ENCODE measurements around the gene MAN2B1.
"Not testable (repeated sequence)": the region's sequence is repeated elsewhere in the genome, so short reads cannot be mapped to it uniquely, and the experiment has no call there.

Gene MAN2B1

DNA sequence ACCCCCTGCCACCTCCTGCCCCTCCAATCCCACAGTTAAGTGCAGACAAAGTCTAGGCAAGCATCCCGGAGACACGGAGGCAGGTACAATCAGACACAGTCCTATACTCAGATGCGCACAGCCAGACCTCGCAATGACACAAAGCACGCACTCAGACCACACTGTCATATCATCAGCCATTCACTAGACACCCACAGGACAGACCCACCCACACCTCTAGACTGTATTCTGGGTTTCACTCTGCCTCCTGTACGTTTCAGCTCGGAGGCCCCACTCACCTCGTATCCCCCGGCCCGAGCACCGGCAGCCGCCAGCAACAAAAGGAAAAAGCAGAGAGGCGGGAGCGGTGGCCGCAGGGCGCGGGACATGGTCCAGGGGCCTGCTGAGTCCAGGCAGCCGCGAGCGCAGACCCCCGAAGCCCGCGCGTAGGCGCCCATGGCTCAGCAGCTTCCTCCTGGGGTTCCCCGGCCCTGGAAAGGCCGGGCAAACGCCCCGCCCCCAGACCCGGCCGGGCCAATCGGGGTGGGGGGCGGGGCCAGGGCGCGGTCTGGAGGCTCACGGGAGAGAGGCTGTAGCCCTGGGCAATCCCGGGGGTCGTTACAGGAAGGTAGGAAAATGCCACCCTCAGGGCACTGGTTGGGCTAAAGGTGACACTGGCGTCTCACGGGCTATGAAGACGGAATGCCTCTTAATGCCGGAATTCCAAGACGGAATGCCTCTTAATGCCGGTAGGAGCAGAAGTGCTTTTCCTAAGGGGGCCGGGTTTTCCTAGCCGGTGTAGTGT lies at the start of gene MAN2B1, which contains the start of gene WDR83:
TSS of gene MAN2B1 (minus strand) at position 478 of the 784 bp plus-strand sequence. CDS start at position 437, 41 bp downstream.
TSS of gene WDR83 (plus strand) at position 543 of the 784 bp plus-strand sequence. CDS start 2,984 bp downstream, outside the sequence.
- peak; percentile 63 to 75 (median 65) for DNase-seq (ENCODE audit: low read depth in 2 of 3, low spot score in 2 of 3)

GRCh38 chr19:12715929-12716328 lies 49.4 kb upstream of the MAN2B1 start:
- no peak for DNase-seq (ENCODE audit: low read depth in 2 of 3, low spot score in 2 of 3)

DNA sequence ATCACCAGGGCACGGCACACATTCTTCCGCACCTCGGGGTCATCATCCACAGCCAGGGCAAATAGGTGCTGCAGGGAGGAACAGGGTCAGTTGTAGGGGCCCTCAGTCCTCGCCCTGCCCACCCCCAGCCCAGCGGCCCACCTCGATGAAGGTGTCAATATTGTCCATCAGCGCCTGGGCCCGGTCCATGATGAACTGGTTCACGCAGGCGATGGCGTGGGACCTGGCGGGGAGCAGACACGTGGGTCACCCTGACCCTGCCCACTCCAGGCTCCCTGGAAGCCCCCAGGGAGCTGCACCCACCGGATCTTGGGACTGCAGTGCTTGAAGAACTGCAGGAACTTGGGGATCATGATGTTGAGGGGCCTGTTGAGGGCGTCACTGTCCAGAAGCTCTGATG lies 48.6 kb upstream of the MAN2B1 start:
- no peak for DNase-seq (ENCODE audit: low read depth in 2 of 3, low spot score in 2 of 3)

GRCh38 chr19:12713304-12713703 lies 46.8 kb upstream of the MAN2B1 start:
- DNase-seq (ENCODE audit: low read depth in 2 of 3, low spot score in 2 of 3) = not testable (repeated sequence)

GRCh38 chr19:12712077-12712476 lies 45.5 kb upstream of the MAN2B1 start:
- not testable (repeated sequence) for DNase-seq (ENCODE audit: low read depth in 2 of 3, low spot score in 2 of 3)

GRCh38 chr19:12711187-12711586 lies 44.6 kb upstream of the MAN2B1 start:
- DNase-seq (ENCODE audit: low read depth in 2 of 3, low spot score in 2 of 3) = no peak

- no peak for DNase-seq (ENCODE audit: low read depth in 2 of 3, low spot score in 2 of 3)
Observed at GRCh38 chr19:12708641-12709040, 42.1 kb upstream of the MAN2B1 start.

GRCh38 chr19:12706332-12706718 lies 39.8 kb upstream of the MAN2B1 start:
- DNase-seq (ENCODE audit: low read depth in 2 of 3, low spot score in 2 of 3) = no peak

DNA sequence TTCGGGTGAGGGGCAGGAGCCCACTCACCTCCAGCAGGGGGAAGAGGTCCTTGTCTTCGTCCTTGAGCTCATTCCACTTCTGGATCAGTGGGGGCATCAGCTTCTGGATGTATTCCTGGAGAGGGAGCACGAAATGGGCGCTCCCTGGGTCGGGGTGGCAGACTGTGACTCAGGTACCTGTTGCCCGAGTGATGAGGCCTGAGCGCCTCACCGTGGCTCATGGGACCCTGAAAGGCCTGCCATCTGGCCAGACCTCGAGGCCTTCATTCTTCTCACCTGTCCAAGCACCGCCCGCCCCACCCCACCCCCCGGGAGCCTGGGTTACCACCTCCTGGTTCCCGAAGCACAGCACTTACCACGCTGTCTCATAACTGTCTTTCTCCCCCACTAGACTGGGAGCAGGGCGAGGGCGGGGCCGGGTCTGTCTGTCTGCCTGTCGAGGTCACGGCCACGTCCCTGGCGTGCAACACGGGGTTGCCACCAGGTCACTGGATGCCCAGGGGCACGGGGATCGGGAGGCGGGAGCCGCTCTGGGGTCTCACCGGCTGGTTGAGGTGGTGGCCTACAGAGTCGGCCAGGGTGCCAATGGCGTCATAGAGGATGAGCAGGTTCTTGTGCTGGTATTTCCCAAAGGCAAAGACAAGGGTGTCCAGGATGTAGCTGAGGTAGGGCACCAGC lies 39.3 kb upstream of the MAN2B1 start:
- DNase-seq (ENCODE audit: low read depth in 2 of 3, low spot score in 2 of 3) = no peak

DNA sequence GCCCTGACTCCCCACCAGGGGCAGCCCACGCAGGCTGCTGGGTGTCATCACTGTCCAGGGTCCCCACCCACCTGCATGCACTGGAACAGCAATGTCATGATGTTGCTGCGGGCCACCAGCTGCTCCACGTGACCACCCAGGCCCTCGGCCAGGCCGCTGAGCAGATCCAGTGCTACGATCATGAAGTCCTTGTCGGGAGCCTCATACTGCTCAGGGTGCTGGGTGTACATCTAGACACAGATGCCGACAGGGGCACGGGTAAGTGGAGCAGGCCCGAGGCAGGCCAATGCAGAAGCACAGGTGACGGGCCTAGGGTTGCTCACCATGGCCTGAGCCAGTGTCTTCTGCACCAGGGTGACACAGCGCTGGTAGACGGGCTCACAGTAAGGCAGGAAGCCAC lies 38.6 kb upstream of the MAN2B1 start:
- no peak for DNase-seq (ENCODE audit: low read depth in 2 of 3, low spot score in 2 of 3)

GRCh38 chr19:12703046-12703445 lies 36.5 kb upstream of the MAN2B1 start:
- peak in 1 of 3 experiments; percentile 27 for DNase-seq (ENCODE audit: low read depth in 2 of 3, low spot score in 2 of 3)

GRCh38 chr19:12701596-12702282 lies 35.2 kb upstream of the MAN2B1 start:
- DNase-seq (ENCODE audit: low read depth in 2 of 3, low spot score in 2 of 3) = no peak

GRCh38 chr19:12698138-12698537 lies 31.6 kb upstream of the MAN2B1 start:
- DNase-seq (ENCODE audit: low read depth in 2 of 3, low spot score in 2 of 3) = no peak

DNA sequence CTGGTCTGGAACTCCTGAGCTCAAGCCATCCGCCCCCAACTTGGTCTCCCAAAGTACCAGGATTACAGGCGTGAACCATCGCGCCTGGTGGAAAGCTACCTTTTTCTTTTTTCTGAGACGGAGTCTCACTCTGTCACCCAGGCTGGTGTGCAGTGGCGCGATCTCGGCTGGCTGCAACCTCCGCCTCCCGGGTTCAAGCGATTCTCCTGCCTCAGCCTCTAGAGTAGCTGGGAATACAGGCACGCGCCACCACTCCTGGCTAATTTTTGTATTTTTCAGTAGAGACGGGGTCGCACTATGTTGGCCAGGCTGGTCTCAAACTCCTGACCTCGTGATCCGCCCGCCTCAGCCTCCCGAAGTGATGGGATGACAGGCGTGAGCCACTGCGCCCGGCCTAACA lies 30.9 kb upstream of the MAN2B1 start:
- not testable (repeated sequence) for DNase-seq (ENCODE audit: low read depth in 2 of 3, low spot score in 2 of 3)

DNA sequence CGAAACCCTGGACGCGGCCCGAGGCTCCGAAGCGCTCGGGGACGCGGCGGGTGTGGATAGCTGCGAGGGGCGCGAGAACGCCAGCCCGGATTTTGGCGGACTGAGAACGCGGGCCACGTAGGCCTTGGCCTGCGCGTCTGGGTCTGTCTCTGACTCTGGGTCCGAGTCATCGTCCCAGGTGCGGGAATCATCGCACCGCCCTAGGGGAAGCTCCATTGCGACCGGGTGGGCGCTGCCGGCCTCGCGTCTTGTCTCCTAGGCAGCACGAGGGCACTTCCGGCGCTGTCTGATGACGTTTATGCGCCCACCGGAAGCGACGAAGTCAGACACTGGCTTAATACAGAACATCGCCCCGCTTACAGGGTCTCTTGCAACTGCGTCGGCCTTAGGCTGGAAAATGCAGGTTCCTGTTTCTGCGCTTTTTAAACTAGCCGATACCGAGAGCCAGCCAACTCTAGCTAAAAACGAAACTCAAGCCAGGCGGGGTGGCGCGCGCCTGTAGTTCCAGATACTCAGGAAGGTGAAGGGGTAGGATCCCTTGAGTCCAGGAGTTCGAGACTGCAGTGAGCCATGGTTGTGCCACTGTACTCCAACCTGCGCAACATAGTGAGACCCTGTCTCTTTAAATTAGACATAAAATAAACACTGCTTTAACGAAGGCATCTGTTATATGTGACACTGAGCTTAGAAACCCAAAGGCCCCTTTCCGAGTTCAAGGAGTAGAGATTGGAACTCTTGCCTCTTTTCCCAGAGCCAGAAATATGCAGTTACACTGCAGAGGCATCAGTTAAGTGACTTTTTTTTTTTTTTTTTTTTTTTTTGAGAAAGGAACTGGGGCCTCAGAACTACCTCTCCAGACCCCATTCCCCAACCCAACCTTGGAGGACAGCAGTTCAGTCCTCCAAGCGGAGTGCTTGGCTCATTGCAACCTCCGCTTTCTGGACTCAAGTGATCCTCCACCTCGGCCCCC lies 30.1 kb upstream of the MAN2B1 start, which contains the start of gene FBXW9:
TSS of gene FBXW9 (minus strand) at position 266 of the 970 bp plus-strand sequence. CDS start at position 216, 50 bp downstream.
- DNase-seq (ENCODE audit: low read depth in 2 of 3, low spot score in 2 of 3) = peak; percentile 90 to 100 (median 99)

- peak in 2 of 3 experiments; percentile 11 to 20 for DNase-seq (ENCODE audit: low read depth in 2 of 3, low spot score in 2 of 3)
Observed at GRCh38 chr19:12695997-12696365, 29.4 kb upstream of the MAN2B1 start.

DNA sequence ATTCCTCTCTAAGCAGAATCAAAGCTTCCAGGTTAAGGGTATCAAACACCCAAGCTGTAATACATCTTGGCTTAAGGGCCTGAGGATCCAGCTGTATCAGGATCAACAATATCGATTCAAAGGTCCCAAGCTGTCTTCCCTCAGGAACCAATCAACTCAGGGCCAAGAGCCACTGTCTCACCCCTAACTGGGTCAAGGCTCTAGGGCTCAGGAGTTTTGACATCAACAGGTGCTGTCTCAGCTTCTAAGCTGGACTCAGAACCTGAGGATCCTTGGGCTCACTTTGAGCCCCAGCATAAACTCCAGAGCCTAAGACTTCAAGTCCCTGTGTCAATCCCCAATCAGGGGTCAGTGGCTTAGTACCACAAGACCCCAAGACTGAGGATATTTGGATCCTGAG lies 29.0 kb upstream of the MAN2B1 start:
- no peak for DNase-seq (ENCODE audit: low read depth in 2 of 3, low spot score in 2 of 3)

DNA sequence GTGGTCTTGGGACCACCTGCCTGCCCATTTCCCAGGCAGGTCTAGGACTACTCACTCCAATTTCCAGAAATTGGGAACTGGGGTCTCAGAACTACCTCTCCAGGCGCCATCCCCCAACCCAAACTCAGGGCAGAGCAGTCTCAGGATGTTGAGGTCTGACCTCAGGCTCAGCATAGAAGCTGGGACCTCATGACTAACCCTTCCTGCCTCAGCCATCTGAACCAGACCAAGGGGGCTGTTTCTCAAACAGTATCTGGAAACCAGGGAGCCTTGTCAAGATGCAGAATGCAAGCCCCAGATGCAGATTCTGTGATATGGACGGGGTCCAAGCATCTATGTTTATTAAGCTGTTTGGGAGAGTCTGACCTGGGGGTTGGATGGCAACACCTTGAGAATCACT lies 28.6 kb upstream of the MAN2B1 start:
- no peak for DNase-seq (ENCODE audit: low read depth in 2 of 3, low spot score in 2 of 3)

DNA sequence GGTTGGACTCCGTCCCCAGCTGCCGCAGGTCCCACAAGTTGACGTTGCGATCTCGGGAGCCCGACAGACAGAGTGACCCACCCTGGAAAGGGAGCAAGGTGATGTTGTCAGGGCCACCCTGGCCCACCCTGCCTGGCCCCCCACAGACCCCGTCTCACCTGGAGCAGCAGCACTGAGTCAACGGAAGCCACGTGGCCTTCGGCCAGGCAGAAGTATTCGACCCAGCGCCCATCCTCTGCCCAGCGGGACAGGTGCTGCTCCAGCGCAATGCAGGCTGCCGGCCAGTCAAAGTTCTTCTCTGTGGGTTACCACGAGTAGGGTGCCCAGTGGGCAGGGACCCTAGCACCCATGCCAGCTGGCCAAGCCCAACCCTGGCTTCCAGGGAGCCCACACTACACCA lies 28.1 kb upstream of the MAN2B1 start:
- no peak for DNase-seq (ENCODE audit: low read depth in 2 of 3, low spot score in 2 of 3)

- DNase-seq (ENCODE audit: low read depth in 2 of 3, low spot score in 2 of 3) = no peak
Observed at GRCh38 chr19:12692960-12693359, 26.4 kb upstream of the MAN2B1 start.

All from activated CD8-positive, alpha-beta memory T cell treated with anti-CD3 and anti-CD28 coated beads for 48 hours (primary cell).